Type B pancreatic cell (in vitro differentiated cells): ENCODE results near the gene HIVEP3. TPM values are rescaled to one million over a fixed set of nuclear protein-coding genes. Genes with fewer than 3 reads are reported as not detected.

Source experiments
- DNase-seq: peaks from one replicate; pipeline ENCODE4 v3.0.0; 2021; ENCODE audit warnings: mixed read lengths; ENCODE audit not compliant: unreplicated experiment; ENCODE audit errors: extremely low spot score
- H3K27ac Mint-ChIP-seq: 2 replicates; pipeline ENCODE4 v1.8.0; 2021; ENCODE audit warnings: mild to moderate bottlenecking, mixed read lengths
- H3K27me3 Mint-ChIP-seq: 2 replicates; pipeline ENCODE4 v1.8.0; 2021; ENCODE audit warnings: mixed read lengths
- H3K36me3 Mint-ChIP-seq: 2 replicates; pipeline ENCODE4 v1.8.0; 2021; ENCODE audit warnings: mixed read lengths
- H3K4me1 Mint-ChIP-seq: one replicate; pipeline ENCODE4 v1.8.0; 2021; ENCODE audit warnings: mixed read lengths; ENCODE audit not compliant: unreplicated experiment
- H3K4me3 Mint-ChIP-seq: 2 replicates; pipeline ENCODE4 v1.8.0; 2021; ENCODE audit warnings: mild to moderate bottlenecking, mixed read lengths
- H3K9me3 Mint-ChIP-seq: 2 replicates; pipeline ENCODE4 v1.8.0; 2021; ENCODE audit warnings: mixed read lengths
- total RNA-seq: library from RNA; stranded (reverse); gene quantifications from 2 replicates; pipeline ENCODE4 v1.2.1, GENCODE V29; 2021; ENCODE audit warnings: low replicate concordance
- TF ChIP-seq, protein P1 (sequence below): fragments of 200-600 bp; sonication (generic); conservative IDR thresholded peaks from 2 replicates; pipeline ENCODE4 v1.5.0; 2021; ENCODE audit warnings: antibody characterized with exemption, mild to moderate bottlenecking

Gene HIVEP3
- total RNA-seq, 1 donor from 2014 or later: 9.2 TPM

DNA sequence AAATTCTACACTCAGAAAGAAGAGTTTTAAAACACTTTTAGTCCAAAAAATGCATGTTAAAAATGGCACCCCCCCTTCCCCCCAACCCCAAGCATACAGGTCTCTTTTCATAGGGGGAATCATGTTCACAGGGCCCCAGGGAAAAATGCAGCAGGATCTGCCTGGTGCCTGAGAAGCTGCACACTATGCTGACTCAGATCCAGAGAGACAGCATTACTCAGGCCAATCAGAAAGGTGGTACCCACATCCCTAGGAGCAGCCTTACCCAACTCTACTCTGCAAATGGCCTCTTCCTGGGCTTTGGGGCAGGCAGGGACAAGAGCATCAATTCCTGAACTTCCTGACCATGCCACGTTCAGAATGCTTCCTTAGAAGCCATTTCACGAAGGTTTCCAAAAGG lies 119.0 kb downstream of the HIVEP3 start:
- H3K4me1 Mint-ChIP-seq: no peaks in the 10 kb centered on the region
- H3K27ac Mint-ChIP-seq: no peak overlapping the region
- no peaks in the 10 kb centered on the region for H3K36me3 Mint-ChIP-seq
- peaks cover 4% of the 10 kb centered on the region for H3K27me3 Mint-ChIP-seq
- H3K9me3 Mint-ChIP-seq: no peaks in the 10 kb centered on the region
- DNase-seq: no peak
- H3K4me3 Mint-ChIP-seq: no peak overlapping the region
- TF ChIP-seq, protein P1, sequence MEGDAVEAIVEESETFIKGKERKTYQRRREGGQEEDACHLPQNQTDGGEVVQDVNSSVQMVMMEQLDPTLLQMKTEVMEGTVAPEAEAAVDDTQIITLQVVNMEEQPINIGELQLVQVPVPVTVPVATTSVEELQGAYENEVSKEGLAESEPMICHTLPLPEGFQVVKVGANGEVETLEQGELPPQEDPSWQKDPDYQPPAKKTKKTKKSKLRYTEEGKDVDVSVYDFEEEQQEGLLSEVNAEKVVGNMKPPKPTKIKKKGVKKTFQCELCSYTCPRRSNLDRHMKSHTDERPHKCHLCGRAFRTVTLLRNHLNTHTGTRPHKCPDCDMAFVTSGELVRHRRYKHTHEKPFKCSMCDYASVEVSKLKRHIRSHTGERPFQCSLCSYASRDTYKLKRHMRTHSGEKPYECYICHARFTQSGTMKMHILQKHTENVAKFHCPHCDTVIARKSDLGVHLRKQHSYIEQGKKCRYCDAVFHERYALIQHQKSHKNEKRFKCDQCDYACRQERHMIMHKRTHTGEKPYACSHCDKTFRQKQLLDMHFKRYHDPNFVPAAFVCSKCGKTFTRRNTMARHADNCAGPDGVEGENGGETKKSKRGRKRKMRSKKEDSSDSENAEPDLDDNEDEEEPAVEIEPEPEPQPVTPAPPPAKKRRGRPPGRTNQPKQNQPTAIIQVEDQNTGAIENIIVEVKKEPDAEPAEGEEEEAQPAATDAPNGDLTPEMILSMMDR: no peak

DNA sequence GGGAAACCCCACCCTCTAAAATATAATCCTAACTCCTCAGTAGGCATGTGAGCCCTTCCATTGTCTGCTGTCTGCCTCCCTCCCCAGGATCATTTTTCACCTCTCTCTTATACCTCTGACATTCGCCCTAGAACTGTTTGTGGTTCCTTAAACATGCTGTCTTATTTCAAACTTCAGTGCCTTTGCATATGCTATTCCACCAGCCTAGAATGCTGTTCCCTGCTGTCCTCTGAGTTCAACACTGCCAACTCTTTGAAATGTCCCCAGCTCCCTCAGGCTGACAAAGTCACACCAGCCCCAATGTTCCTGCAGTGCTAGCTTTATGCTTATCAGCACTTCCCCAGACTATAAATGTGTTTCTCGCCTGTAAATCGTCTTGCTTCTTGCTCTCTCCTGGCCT lies 119.5 kb downstream of the HIVEP3 start:
- Mint-ChIP-seq H3K4me1 (no peaks in the 10 kb centered on the region), H3K27ac (no peak overlapping the region), H3K27me3 (peaks cover 4% of the 10 kb centered on the region), H3K9me3 (no peaks in the 10 kb centered on the region), H3K36me3 (no peaks in the 10 kb centered on the region), H3K4me3 (no peak overlapping the region)
- TF ChIP-seq, protein P1: no peak
- no peak for DNase-seq

DNA sequence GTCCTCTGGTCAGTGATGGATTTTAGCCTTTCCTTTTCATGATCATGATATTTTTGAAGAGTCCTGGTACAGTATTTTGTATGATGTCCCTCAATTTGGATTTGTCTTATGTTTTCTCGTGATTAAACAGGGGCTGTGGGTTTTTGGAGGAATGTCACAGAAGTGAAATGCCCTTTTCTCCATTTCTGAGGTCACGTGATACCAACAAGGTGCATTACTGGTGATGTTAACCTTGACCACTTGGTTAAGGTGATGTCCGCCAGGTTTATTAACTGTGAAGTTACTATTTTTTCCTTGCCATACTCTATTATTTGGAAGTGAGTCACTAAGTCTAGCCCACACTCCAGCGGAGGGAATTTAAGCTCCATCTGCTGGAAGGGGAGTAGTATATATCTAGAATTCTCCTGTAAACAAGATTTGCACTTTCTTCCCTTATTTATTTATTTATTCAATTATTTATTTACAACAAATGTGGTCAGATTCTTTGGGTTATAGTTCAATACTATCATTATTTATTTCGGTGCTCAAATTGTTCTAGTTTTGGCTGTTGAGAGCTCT lies 123.4 kb downstream of the HIVEP3 start:
- peaks cover 6% of the 10 kb centered on the region for H3K27me3 Mint-ChIP-seq
- H3K9me3 Mint-ChIP-seq: no peaks in the 10 kb centered on the region
- no peak overlapping the region for H3K27ac Mint-ChIP-seq
- TF ChIP-seq, protein P1: peak; percentile 22
- H3K36me3 Mint-ChIP-seq: no peaks in the 10 kb centered on the region
- no peak overlapping the region for H3K4me3 Mint-ChIP-seq
- DNase-seq: no peak
- H3K4me1 Mint-ChIP-seq: no peaks in the 10 kb centered on the region

DNA sequence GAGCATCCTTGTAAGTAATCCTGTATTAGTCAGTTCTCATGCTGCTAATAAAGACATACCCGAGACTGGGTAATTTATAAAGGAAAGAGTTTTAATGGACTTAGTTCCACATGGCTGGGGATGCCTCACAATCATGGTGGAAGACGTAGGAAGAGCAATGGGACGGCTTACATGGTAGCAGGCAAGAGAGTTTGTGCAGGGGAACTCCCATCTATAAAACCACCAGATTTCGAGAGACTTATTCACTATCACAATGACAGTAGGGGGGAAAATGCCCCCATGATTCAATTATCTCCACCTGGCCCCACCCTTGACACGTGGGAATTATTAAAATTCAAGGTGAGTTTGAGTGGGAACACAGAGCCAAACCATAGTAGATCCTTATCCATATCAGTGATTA lies 124.7 kb downstream of the HIVEP3 start:
- Mint-ChIP-seq H3K4me1 (peaks cover 4% of the 10 kb centered on the region), H3K27ac (no peak overlapping the region), H3K4me3 (no peak overlapping the region), H3K36me3 (no peaks in the 10 kb centered on the region), H3K9me3 (no peaks in the 10 kb centered on the region), H3K27me3 (peaks cover 7% of the 10 kb centered on the region)
- no peak for DNase-seq
- TF ChIP-seq, protein P1: no peak

DNA sequence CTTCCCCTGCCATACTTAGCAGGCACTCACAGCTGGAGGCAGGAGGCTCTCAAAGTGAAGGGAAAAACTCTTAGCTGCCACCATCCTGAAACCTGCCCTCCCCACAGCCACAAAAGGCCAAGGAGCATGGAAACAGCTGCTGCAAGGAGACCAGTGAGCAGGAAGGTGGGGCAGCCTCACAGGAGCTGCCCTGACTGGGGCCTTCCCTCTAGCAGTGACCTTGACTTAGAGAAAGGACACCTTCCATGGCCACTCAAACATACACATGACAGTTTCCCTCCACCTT lies 126.3 kb downstream of the HIVEP3 start:
- TF ChIP-seq, protein P1: no peak
- no peak for DNase-seq

More for the DNA sequence above, 126.3 kb downstream of the HIVEP3 start:
- Mint-ChIP-seq H3K4me3 (no peak overlapping the region), H3K4me1 (peaks cover 4% of the 10 kb centered on the region), H3K27ac (no peak overlapping the region), H3K9me3 (no peaks in the 10 kb centered on the region), H3K36me3 (no peaks in the 10 kb centered on the region), H3K27me3 (peaks cover 11% of the 10 kb centered on the region)
